ENCODE measurements around the gene PWP1. TPM values are rescaled to one million over a fixed set of nuclear protein-coding genes. Genes with fewer than 3 reads are reported as not detected.
"Not testable (repeated sequence)": the region's sequence is repeated elsewhere in the genome, so short reads cannot be mapped to it uniquely, and the experiment has no call there.

The PWP1 gene
- total RNA-seq, 1 experiment from 2014 or later: 77.7 TPM

- H3K4me1 ChIP-seq (ENCODE audit: insufficient read depth, low read length, poor library complexity, severe bottlenecking); intact Hi-C loops (cut with micrococcal nuclease; ENCODE audit: unreplicated experiment); H3K27me3 ChIP-seq (replicated peaks; ENCODE audit: insufficient read depth, low read depth, low read length, poor library complexity); H3K9me3 ChIP-seq (ENCODE audit: low read depth, low read length, poor library complexity, severe bottlenecking); BruUV-seq (replicated peaks); H3K4me3 ChIP-seq (ENCODE audit: low read depth, low read length, poor library complexity, severe bottlenecking): not testable (repeated sequence)
- peak; percentile 52 for TF ChIP-seq CTCF (conservative IDR thresholded peaks at IDR 0.05; ENCODE audit: low read depth, low read length)
- POLR2A ChIA-PET (ENCODE audit: low non-redundant PET): interaction anchor here (0.6 kb wide), 1 partner anchor 16 kb away, joined by 8 read pairs; no protein-coding TSS in a partner anchor
- CTCF ChIA-PET: interaction anchor here (0.6 kb wide), 1 partner anchor 239 kb away, joined by 8 read pairs; no protein-coding TSS in a partner anchor
- DNase-seq (ENCODE audit: low spot score): peak; percentile 44
- Histone ChIP-seq H3K27ac (ENCODE audit: low read depth, low read length, poor library complexity, severe bottlenecking) (peak overlapping the region; percentile 43), H3K36me3 (ENCODE audit: insufficient read depth, low read length, poor library complexity, severe bottlenecking) (peaks cover 92% of the 10 kb centered on the region)
Observed at GRCh38 chr12:107695772-107696171, 10.2 kb downstream of the PWP1 start.

- CTCF ChIA-PET: no interaction called here
- no peak for DNase-seq (ENCODE audit: low spot score)
- Histone ChIP-seq H3K36me3 (ENCODE audit: insufficient read depth, low read length, poor library complexity, severe bottlenecking) (peaks cover 80% of the 10 kb centered on the region), H3K4me1 (ENCODE audit: insufficient read depth, low read length, poor library complexity, severe bottlenecking) (no peaks in the 10 kb centered on the region), H3K27ac (ENCODE audit: low read depth, low read length, poor library complexity, severe bottlenecking) (no peak overlapping the region), H3K4me3 (ENCODE audit: low read depth, low read length, poor library complexity, severe bottlenecking) (no peak overlapping the region), H3K27me3 (replicated peaks; ENCODE audit: insufficient read depth, low read depth, low read length, poor library complexity) (no peaks in the 10 kb centered on the region), H3K9me3 (ENCODE audit: low read depth, low read length, poor library complexity, severe bottlenecking) (no peaks in the 10 kb centered on the region)
- POLR2A ChIA-PET (ENCODE audit: low non-redundant PET): no interaction called here
- no TSS peak for BruUV-seq (replicated peaks)
- TF ChIP-seq CTCF (conservative IDR thresholded peaks at IDR 0.05; ENCODE audit: low read depth, low read length) (no peak), EZH2 (IDR thresholded peaks at IDR 0.05; ENCODE audit: borderline replicate concordance, low read depth, low read length, poor library complexity, severe bottlenecking) (no peak)
- intact Hi-C loops (cut with micrococcal nuclease; ENCODE audit: unreplicated experiment): no loop called here
Observed at GRCh38 chr12:107702106-107702505, 16.5 kb downstream of the PWP1 start.

DNA sequence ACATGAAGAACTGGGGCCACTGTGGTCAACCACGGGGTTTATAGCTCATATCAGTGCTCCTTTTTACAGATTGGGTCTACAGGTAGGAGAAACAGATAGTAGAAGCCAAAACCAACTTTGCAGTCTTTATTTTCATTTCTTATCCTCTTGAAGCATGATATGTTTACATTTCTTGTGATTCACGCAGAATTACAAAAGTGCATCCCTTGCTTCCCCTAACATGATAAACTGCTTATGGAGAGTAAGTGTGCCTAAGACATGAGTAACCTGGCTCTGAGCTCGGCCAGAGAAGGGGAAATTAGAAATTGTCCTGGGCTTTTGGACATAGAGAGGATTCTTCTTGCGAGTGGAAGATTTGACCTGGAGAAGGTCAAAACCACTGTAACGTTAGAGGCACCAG lies 18.4 kb downstream of the PWP1 start:
- no TSS peak for BruUV-seq (replicated peaks)
- H3K27me3 ChIP-seq (replicated peaks; ENCODE audit: insufficient read depth, low read depth, low read length, poor library complexity): no peaks in the 10 kb centered on the region
- H3K4me3 ChIP-seq (ENCODE audit: low read depth, low read length, poor library complexity, severe bottlenecking): no peak overlapping the region
- H3K27ac ChIP-seq (ENCODE audit: low read depth, low read length, poor library complexity, severe bottlenecking): no peak overlapping the region
- CTCF ChIA-PET: no interaction called here
- no peaks in the 10 kb centered on the region for H3K9me3 ChIP-seq (ENCODE audit: low read depth, low read length, poor library complexity, severe bottlenecking)
- H3K4me1 ChIP-seq (ENCODE audit: insufficient read depth, low read length, poor library complexity, severe bottlenecking): no peaks in the 10 kb centered on the region
- peaks cover 75% of the 10 kb centered on the region for H3K36me3 ChIP-seq (ENCODE audit: insufficient read depth, low read length, poor library complexity, severe bottlenecking)
- TF ChIP-seq CTCF (conservative IDR thresholded peaks at IDR 0.05; ENCODE audit: low read depth, low read length) (no peak), EZH2 (IDR thresholded peaks at IDR 0.05; ENCODE audit: borderline replicate concordance, low read depth, low read length, poor library complexity, severe bottlenecking) (no peak)
- DNase-seq (ENCODE audit: low spot score): no peak
- POLR2A ChIA-PET (ENCODE audit: low non-redundant PET): no interaction called here
- intact Hi-C loops (cut with micrococcal nuclease; ENCODE audit: unreplicated experiment): no loop called here

DNA sequence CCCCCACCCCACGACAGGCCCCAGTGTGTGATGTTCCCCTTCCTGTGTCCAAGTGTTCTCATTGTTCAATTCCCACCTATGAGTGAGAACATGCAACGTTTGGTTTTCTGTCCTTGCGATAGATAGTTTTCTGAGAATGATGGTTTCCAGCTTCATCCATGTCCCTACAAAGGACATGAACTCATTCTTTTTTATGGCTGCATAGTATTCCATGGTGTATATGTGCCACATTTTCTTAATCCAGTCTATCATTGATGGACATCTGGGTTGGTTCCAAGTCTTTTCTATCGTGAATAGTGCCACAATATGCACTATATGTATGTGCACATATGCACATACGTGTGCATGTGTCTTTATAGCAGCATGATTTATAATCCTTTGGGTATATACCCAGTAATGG lies 19.9 kb downstream of the PWP1 start:
- H3K4me1 ChIP-seq (ENCODE audit: insufficient read depth, low read length, poor library complexity, severe bottlenecking); H3K27ac ChIP-seq (ENCODE audit: low read depth, low read length, poor library complexity, severe bottlenecking); CTCF ChIA-PET; intact Hi-C loops (cut with micrococcal nuclease; ENCODE audit: unreplicated experiment); H3K4me3 ChIP-seq (ENCODE audit: low read depth, low read length, poor library complexity, severe bottlenecking); H3K27me3 ChIP-seq (replicated peaks; ENCODE audit: insufficient read depth, low read depth, low read length, poor library complexity); BruUV-seq (replicated peaks); POLR2A ChIA-PET (ENCODE audit: low non-redundant PET); DNase-seq (ENCODE audit: low spot score); H3K9me3 ChIP-seq (ENCODE audit: low read depth, low read length, poor library complexity, severe bottlenecking): not testable (repeated sequence)
- H3K36me3 ChIP-seq (ENCODE audit: insufficient read depth, low read length, poor library complexity, severe bottlenecking): peaks cover 73% of the 10 kb centered on the region
